ENCODE results near the gene PKP1.

- TF ChIP-seq CTCF (IDR thresholded peaks at IDR 0.05) (no peak), POLR2A (IDR thresholded peaks at IDR 0.05) (no peak)
These were observed 76.5 kb downstream of the PKP1 start for GRCh38 chr1:201359873-201360210.
